ENCODE data around the gene DIAPH2. TPM values are rescaled to one million over a fixed set of nuclear protein-coding genes. Genes with fewer than 3 reads are reported as not detected.
A peak's percentile ranks its signal among the peaks of the same experiment; 100 is the strongest.

The DIAPH2 gene
- total and polyA plus RNA-seq, 7 donors, result 2.6 to 19.2 (median 11.5) TPM

GRCh38 chrX:96907516-96908272 is 223.1 kb downstream of the DIAPH2 start:
- no peak overlapping the region for H3K4me3 ChIP-seq
- DNase-seq (no peak), ATAC-seq (no peak)
- intact Hi-C loops (cut with DNase I), result no loop called here
- no peaks in the 10 kb centered on the region for H3K27me3 ChIP-seq (ENCODE audit: insufficient read depth in 3 of 3, low read length in 2 of 3)
- no peaks in the 10 kb centered on the region for H3K4me1 ChIP-seq
- H3K27ac ChIP-seq, result no peak overlapping the region
- H3K36me3 ChIP-seq (ENCODE audit: insufficient read depth in 1 of 2, low read depth in 1 of 2), result no peaks in the 10 kb centered on the region
- TF ChIP-seq CTCF (IDR thresholded peaks at IDR 0.05), result no peak
- 47 to 63% (median 48%) methylated on average over 3 of the region's 3 CpGs for WGBS, 3 donors
- H3K9me3 ChIP-seq, result no peaks in the 10 kb centered on the region

GRCh38 chrX:96909291-96909690 is 224.6 kb downstream of the DIAPH2 start:
- Histone ChIP-seq H3K36me3 (ENCODE audit: insufficient read depth in 1 of 2, low read depth in 1 of 2) (no peaks in the 10 kb centered on the region), H3K9me3 (no peaks in the 10 kb centered on the region), H3K27me3 (ENCODE audit: insufficient read depth in 3 of 3, low read length in 2 of 3) (no peaks in the 10 kb centered on the region), H3K4me3 (no peak overlapping the region), H3K4me1 (no peaks in the 10 kb centered on the region), H3K27ac (no peak overlapping the region)
- no peak for ATAC-seq
- TF ChIP-seq CTCF (IDR thresholded peaks at IDR 0.05), result no peak
- 71 to 84% (median 79%) methylated on average over 5 of the region's 5 CpGs for whole genome bisulfite sequencing, 3 donors
- intact Hi-C loops (cut with DNase I), result no loop called here
- DNase-seq, result no peak

GRCh38 chrX:96918864-96919263 is 234.2 kb downstream of the DIAPH2 start:
- DNase-seq (no peak), ATAC-seq (peak in 3 of 4 donors; percentile 47 to 62 (median 52))
- Histone ChIP-seq H3K27me3 (ENCODE audit: insufficient read depth in 3 of 3, low read length in 2 of 3) (no peaks in the 10 kb centered on the region), H3K36me3 (ENCODE audit: insufficient read depth in 1 of 2, low read depth in 1 of 2) (no peaks in the 10 kb centered on the region), H3K4me3 (no peak overlapping the region), H3K9me3 (no peaks in the 10 kb centered on the region), H3K27ac (no peak overlapping the region), H3K4me1 (no peaks in the 10 kb centered on the region)
- no peak for TF ChIP-seq CTCF (IDR thresholded peaks at IDR 0.05)
- intact Hi-C loops (cut with DNase I), result no loop called here
- 44 to 71% (median 49%) methylated on average over 2 of the region's 2 CpGs for WGBS, 3 donors

GRCh38 chrX:96919672-96920071 is 235.0 kb downstream of the DIAPH2 start:
- Histone ChIP-seq H3K9me3 (no peaks in the 10 kb centered on the region), H3K4me1 (no peaks in the 10 kb centered on the region), H3K27me3 (ENCODE audit: insufficient read depth in 3 of 3, low read length in 2 of 3) (no peaks in the 10 kb centered on the region), H3K36me3 (ENCODE audit: insufficient read depth in 1 of 2, low read depth in 1 of 2) (no peaks in the 10 kb centered on the region), H3K27ac (no peak overlapping the region), H3K4me3 (no peak overlapping the region)
- no peak for TF ChIP-seq CTCF (IDR thresholded peaks at IDR 0.05)
- WGBS, 3 donors, result 89 to 97% (median 90%) methylated on average over 4 of the region's 4 CpGs
- ATAC-seq, result no peak
- DNase-seq, result no peak
- intact Hi-C loops (cut with DNase I), result no loop called here

- 57 to 87% (median 75%) methylated on average over 2 to 3 of the region's 3 CpGs for WGBS, 3 donors
- no peak overlapping the region for H3K4me3 ChIP-seq
- no peak overlapping the region for H3K27ac ChIP-seq
- H3K4me1 ChIP-seq, result no peaks in the 10 kb centered on the region
- no peaks in the 10 kb centered on the region for H3K9me3 ChIP-seq
- DNase-seq (no peak), ATAC-seq (no peak)
- TF ChIP-seq CTCF (IDR thresholded peaks at IDR 0.05), result no peak
- intact Hi-C loops (cut with DNase I), result no loop called here
- no peaks in the 10 kb centered on the region for H3K36me3 ChIP-seq (ENCODE audit: insufficient read depth in 1 of 2, low read depth in 1 of 2)
- no peaks in the 10 kb centered on the region for H3K27me3 ChIP-seq (ENCODE audit: insufficient read depth in 3 of 3, low read length in 2 of 3)
Observed at GRCh38 chrX:96924581-96924980, 239.9 kb downstream of the DIAPH2 start.

Data from psoas muscle (tissue), 8 donors.